Measurements from ENCODE around the gene CRYGB.
"Not testable (repeated sequence)": the region's sequence is repeated elsewhere in the genome, so short reads cannot be mapped to it uniquely, and the experiment has no call there.

Gene CRYGB

DNA sequence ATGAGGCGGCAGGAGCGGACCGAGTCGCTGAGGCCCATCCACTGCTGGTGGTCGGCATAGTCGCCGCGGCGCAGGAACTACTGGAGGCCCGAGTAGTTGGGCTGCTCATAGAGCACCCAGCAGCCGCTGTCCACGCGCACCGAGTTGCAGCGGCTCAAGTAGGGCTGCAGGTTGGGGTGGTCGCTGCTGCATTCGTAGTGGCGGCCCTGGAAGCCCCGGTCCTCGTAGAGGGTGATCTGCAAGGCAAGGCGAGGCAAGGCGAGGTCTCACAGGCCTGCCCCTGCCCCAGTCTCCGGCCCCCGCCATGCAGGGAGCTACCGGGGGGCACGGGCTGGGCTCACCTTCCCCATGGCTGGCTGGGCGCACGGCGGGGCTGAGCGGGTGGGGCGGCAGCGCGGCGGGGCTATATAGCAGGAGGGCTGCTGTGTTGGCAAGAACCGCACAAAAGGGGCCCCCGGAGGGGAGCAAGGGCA lies 33.6 kb downstream of the CRYGB start:
- not testable (repeated sequence) for DNase-seq

DNA sequence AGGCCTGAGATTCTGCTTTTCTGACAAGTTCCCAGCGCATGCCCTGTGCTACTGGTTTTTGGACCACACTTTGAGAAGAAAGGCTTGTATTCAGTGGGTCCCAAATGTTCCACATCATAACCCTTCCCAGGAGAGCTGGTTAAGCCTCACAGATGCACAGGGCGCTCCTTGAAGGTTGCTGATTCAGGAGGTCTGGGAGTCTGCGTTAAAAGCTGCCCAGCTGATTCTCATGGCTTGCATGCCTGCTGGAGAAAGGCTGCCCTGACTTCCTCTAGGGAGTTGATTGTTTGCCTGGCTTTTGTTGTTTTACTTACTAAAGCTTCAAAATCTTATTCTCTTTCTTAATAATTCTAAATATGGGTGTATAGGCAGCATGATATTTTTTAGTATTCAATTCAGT lies 42.3 kb downstream of the CRYGB start:
- no peak for DNase-seq

DNA sequence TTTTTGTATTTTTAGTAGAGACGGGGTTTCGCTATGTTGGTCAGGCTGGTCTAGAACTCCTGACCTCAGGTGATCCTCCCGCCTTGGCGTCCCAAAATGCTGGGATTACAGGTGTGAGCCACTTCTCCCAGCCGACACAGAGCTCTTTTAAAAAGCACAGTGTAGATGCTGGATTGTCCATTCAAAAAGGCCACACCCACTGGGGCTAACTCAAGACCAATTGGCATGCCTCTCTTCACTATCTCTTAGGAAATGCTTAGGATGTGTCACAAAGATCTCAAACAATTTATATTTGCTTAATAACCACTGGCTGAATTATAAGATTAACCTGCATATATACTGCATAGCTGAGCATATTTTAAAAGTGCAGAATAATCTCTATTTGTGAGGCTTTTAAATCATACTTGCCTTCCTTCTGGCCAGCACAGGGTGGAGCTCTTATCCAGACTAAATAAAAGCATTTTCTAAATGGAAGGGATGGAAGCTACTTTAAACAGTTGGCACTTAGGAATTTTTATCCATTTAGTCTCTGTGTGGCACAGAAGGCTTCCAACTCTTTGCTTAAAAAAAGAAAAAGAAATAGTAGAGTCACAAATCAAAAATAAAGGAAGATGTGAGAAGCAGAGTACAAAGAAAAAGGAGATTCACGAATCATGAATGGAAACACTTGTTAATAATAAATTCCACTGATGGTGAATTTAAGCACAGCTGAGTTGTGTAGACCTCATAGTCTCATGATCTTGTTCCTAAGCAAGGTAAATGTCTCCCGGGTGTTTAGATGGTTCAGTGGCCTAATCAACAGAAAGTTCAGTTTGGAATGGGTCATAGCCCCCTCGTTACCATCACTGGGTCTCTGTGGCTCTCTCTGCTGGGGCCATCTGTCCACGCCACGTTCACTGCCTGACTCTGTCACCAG lies 44.0 kb downstream of the CRYGB start:
- DNase-seq = no peak

DNA sequence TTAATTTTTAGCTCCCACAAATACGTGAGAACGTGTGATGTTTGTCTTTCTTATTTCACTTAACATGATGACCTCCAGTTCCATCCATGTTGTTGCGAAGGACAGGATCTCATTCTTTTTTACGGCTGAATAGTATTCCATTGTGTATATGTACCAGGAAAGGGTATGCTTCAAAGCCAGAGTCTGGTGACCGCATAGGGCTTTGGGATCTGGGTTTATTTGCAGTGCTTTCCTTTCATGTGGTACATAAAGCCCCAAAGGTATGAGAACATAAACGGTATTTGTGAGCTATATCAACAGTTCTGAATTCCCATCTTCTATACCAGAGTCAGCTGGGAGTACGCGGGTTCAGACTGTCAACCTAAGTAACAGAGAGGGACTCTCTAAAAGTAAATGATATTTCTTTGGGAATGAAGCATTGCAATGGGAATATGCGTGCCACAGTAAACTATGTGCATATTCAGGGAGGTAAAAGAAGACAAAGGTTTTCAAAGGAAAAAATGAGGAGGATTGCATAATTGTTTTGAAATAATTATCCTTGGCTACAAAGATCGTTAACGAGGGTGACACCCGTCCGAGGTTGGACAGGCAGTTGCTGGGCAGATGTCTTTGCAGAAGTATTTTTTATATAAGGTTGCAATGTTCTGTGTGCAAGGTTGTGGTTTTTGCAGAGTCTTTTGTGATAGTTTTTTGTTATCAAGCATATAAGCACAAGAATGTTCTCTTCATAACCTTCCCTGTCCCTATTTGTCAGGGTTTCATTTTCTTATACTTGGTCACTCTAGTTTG lies 46.1 kb downstream of the CRYGB start:
- DNase-seq = no peak

- DNase-seq = not testable (repeated sequence)
Measured at GRCh38 chr2:208098701-208099100, 47.3 kb downstream of the CRYGB start.

- DNase-seq = no peak
Measured at GRCh38 chr2:208098267-208098666, 47.7 kb downstream of the CRYGB start.

- DNase-seq = no peak
Measured at GRCh38 chr2:208097801-208098200, 48.2 kb downstream of the CRYGB start.

- DNase-seq = no peak
Measured at GRCh38 chr2:208097313-208097712, 48.6 kb downstream of the CRYGB start.

- DNase-seq = no peak
Measured at GRCh38 chr2:208096080-208096479, 49.9 kb downstream of the CRYGB start.

DNA sequence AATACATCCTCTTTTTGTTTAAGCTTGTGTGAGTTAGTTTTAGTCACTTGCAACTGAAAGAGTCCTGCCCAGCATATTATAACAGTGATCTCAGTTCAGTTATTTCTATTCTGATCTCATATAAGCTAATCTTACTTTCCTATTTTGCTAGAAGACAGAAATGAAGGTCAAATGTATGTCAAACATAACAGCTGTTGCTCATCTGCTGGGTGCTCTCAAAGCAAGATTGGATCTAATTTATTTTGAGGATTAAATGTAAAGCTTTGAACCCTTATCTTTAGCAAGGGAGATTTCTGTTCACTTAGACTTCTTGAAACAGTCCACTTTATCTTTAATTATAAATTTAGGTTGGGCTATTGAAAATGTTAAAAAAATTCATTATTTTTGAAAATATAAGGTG lies 52.8 kb downstream of the CRYGB start:
- no peak for DNase-seq
